ENCODE data around the gene RBM42. TPM values are rescaled to one million over a fixed set of nuclear protein-coding genes. Genes with fewer than 3 reads are reported as not detected.
A peak's percentile ranks its signal among the peaks of the same experiment; 100 is the strongest.

RBM42 gene
- total and polyA plus RNA-seq, 9 of the 15 experiments (the other 6 are each of a cell fraction or from before 2014, with no cell fraction given), result 5.7 to 149 (median 32.4) TPM

DNA sequence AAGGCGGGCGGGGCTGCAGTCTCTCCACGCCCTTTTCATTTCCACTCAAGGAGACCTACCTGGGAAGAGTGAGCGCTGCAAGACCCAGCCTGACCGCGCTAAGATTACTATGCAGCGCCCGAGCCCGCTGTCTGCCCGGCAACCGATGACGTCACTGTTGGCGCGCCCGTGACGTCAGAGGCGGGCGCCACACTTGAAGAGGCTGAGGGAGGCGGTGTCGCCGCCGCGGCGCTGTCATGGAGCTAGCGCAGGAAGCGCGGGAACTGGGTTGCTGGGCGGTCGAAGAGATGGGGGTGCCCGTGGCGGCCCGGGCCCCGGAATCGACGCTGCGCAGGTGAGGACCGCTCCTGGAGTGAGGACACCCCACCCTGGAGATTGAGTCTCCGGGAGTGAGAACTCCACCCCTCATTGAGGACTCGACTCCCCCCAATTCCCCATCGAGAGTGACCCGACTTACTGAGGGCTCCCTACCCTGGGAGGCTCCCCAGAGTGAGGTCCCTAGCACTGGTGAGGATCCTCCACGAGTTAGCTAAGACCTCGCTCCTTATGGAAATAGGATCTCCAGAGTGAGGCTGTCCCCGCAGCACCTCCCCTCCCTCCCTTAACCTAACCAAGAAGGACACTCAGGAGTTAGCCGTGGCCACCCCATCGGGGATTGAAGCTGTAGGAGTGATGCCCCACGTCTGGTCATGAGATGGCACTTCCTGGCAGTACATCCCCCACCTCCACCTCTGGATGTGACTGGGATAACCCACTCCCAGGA, 16.1 kb upstream of the RBM42 start, which contains the start of gene HAUS5 (continued):
- 0 out of 2 replicates have a peak, but pooled peaks have one; percentile 34 for TF ChIP-seq ETS1 (conservative IDR thresholded peaks at IDR 0.05; ENCODE audit: control insufficient read depth, low read depth, low read length)
- TF ChIP-seq ZNF316 (IDR thresholded peaks at IDR 0.05), result no peak
- TF ChIP-seq YBX1 (IDR thresholded peaks at IDR 0.05), result no peak
- TF ChIP-seq ZNF75A (CRISPR knock-in tag; IDR thresholded peaks at IDR 0.05), result no peak
- TF ChIP-seq, protein P1, sequence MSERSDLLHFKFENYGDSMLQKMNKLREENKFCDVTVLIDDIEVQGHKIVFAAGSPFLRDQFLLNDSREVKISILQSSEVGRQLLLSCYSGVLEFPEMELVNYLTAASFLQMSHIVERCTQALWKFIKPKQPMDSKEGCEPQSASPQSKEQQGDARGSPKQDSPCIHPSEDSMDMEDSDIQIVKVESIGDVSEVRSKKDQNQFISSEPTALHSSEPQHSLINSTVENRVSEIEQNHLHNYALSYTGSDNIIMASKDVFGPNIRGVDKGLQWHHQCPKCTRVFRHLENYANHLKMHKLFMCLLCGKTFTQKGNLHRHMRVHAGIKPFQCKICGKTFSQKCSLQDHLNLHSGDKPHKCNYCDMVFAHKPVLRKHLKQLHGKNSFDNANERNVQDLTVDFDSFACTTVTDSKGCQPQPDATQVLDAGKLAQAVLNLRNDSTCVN (CRISPR knock-in tag; IDR thresholded peaks at IDR 0.05), result no peak
- TF ChIP-seq OTX1 (CRISPR knock-in tag; IDR thresholded peaks at IDR 0.05), result peak; percentile 78; the same call in 1 of the 2 replicates
- TF ChIP-seq U2AF1 (optimal IDR thresholded peaks at IDR 0.05; ENCODE audit: low read depth, low read length), result no peak
- TF ChIP-seq CREB1 (IDR thresholded peaks at IDR 0.05), result peak; percentile 100
- TF ChIP-seq CREB1 (CRISPR knock-in tag; IDR thresholded peaks at IDR 0.05), result peak; percentile 100
- TF ChIP-seq PRPF4 (IDR thresholded peaks at IDR 0.05; ENCODE audit: insufficient read depth, low read depth, low read length, poor library complexity, severe bottlenecking), result no peak
- TF ChIP-seq TSHZ1 (CRISPR knock-in tag; IDR thresholded peaks at IDR 0.05), result peak; percentile 37; the same call in 1 of the 2 replicates
- no peak for TF ChIP-seq CHD4 (IDR thresholded peaks at IDR 0.05; ENCODE audit: insufficient read depth, insufficient replicate concordance, low read depth, low read length, poor library complexity, severe bottlenecking)
- TF ChIP-seq MTA3 (IDR thresholded peaks at IDR 0.05; ENCODE audit: borderline replicate concordance), result peak; percentile 57; the same call in 1 of the 2 replicates
- TF ChIP-seq MBD2 (IDR thresholded peaks at IDR 0.05; ENCODE audit: borderline replicate concordance, low read depth), result peak; percentile 73; the same call in 1 of the 2 replicates
- no peak for TF ChIP-seq IFI16 (CRISPR knock-in tag; IDR thresholded peaks at IDR 0.05)
- TF ChIP-seq, protein P2, sequence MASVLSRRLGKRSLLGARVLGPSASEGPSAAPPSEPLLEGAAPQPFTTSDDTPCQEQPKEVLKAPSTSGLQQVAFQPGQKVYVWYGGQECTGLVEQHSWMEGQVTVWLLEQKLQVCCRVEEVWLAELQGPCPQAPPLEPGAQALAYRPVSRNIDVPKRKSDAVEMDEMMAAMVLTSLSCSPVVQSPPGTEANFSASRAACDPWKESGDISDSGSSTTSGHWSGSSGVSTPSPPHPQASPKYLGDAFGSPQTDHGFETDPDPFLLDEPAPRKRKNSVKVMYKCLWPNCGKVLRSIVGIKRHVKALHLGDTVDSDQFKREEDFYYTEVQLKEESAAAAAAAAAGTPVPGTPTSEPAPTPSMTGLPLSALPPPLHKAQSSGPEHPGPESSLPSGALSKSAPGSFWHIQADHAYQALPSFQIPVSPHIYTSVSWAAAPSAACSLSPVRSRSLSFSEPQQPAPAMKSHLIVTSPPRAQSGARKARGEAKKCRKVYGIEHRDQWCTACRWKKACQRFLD (CRISPR knock-in tag; IDR thresholded peaks at IDR 0.05), result peak; percentile 16; the same call in 1 of the 2 replicates
- peak; percentile 100 for TF ChIP-seq ATF7 (IDR thresholded peaks at IDR 0.05)
- no peak for TF ChIP-seq CCNT2 (IDR thresholded peaks at IDR 0.05; ENCODE audit: borderline replicate concordance, extremely low read depth, insufficient read length, low read depth, low read length)
- TF ChIP-seq MAFF (IDR thresholded peaks at IDR 0.05; ENCODE audit: low read length), result no peak
- no peak for TF ChIP-seq NCOA4 (IDR thresholded peaks at IDR 0.05; ENCODE audit: partially characterized antibody)
- 0 out of 2 replicates have a peak, but pooled peaks have one; percentile 13 for TF ChIP-seq ERF (CRISPR knock-in tag; IDR thresholded peaks at IDR 0.05)

All from K562 (cell line).